Activated CD4-positive, alpha-beta T cell treated with anti-CD3 and anti-CD28 coated beads, Interleukin-2, amount 50 U/mL, for 4 hours (primary cell): ENCODE measurements around the gene CFAP61.
"Not testable (repeated sequence)": the region's sequence is repeated elsewhere in the genome, so short reads cannot be mapped to it uniquely, and the experiment has no call there.

Experiments
- DNase-seq, 2 experiments: peaks; one replicate each; pipeline ENCODE4 v3.0.0-alpha.2; 2020

CFAP61 gene

GRCh38 chr20:20331817-20332216, 279.5 kb downstream of the CFAP61 start:
- no peak for DNase-seq

GRCh38 chr20:20333866-20334265, 281.5 kb downstream of the CFAP61 start:
- DNase-seq, result no peak

GRCh38 chr20:20334489-20334888, 282.2 kb downstream of the CFAP61 start:
- no peak for DNase-seq

GRCh38 chr20:20338133-20338730, 285.9 kb downstream of the CFAP61 start:
- DNase-seq, result no peak

GRCh38 chr20:20340443-20340842, 288.1 kb downstream of the CFAP61 start:
- no peak for DNase-seq

GRCh38 chr20:20341371-20341770, 289.0 kb downstream of the CFAP61 start:
- no peak for DNase-seq

GRCh38 chr20:20342066-20342465, 289.7 kb downstream of the CFAP61 start:
- no peak for DNase-seq

GRCh38 chr20:20343932-20344331, 291.6 kb downstream of the CFAP61 start:
- no peak for DNase-seq

- DNase-seq, result no peak
Observed at GRCh38 chr20:20344476-20344875, 292.1 kb downstream of the CFAP61 start.

- no peak for DNase-seq
Observed at GRCh38 chr20:20353576-20353975, 301.2 kb downstream of the CFAP61 start.

- DNase-seq, result not testable (repeated sequence)
Observed at GRCh38 chr20:20355503-20355902, 303.2 kb downstream of the CFAP61 start.

- DNase-seq, result no peak
Observed at GRCh38 chr20:20358801-20359200, 306.5 kb downstream of the CFAP61 start.

GRCh38 chr20:20359628-20360027, 307.3 kb downstream of the CFAP61 start:
- no peak for DNase-seq

GRCh38 chr20:20360464-20360863, 308.1 kb downstream of the CFAP61 start:
- no peak for DNase-seq

GRCh38 chr20:20362774-20363433, 310.6 kb downstream of the CFAP61 start:
- no peak for DNase-seq

- no peak for DNase-seq
Observed at GRCh38 chr20:20363434-20363798, 311.1 kb downstream of the CFAP61 start.

- DNase-seq, result no peak
Observed at GRCh38 chr20:20363799-20364592, 311.7 kb downstream of the CFAP61 start.

GRCh38 chr20:20364593-20365479, 312.5 kb downstream of the CFAP61 start:
- no peak for DNase-seq

GRCh38 chr20:20365480-20366161, 313.3 kb downstream of the CFAP61 start:
- DNase-seq, result no peak

GRCh38 chr20:20366551-20366875, 314.2 kb downstream of the CFAP61 start:
- DNase-seq, result no peak

GRCh38 chr20:20366876-20367574, 314.7 kb downstream of the CFAP61 start:
- DNase-seq, result no peak
